Activated T-cell treated with anti-CD3 and anti-CD28 coated beads for 1 hour (primary cell): ENCODE data around the gene ANKK1.

Experiments
- DNase-seq: peaks from one replicate; pipeline ENCODE4 v3.0.0-alpha.2; 2020; ENCODE audit warnings: low read depth

Gene ANKK1

GRCh38 chr11:113377681-113378412, 9.7 kb upstream of the ANKK1 start:
- DNase-seq: no peak

GRCh38 chr11:113378692-113379091, 8.9 kb upstream of the ANKK1 start:
- DNase-seq: no peak

GRCh38 chr11:113382121-113382520, 5.5 kb upstream of the ANKK1 start:
- DNase-seq: no peak

- no peak for DNase-seq
Measured at GRCh38 chr11:113384551-113384950, 3.0 kb upstream of the ANKK1 start.

- DNase-seq: no peak
Measured at GRCh38 chr11:113385749-113386148, 1.8 kb upstream of the ANKK1 start.

- no peak for DNase-seq
Measured at GRCh38 chr11:113386866-113387265, 713 bp upstream of the ANKK1 start.

GRCh38 chr11:113389272-113389671, 1.7 kb downstream of the ANKK1 start:
- no peak for DNase-seq

GRCh38 chr11:113392236-113392921, 4.8 kb downstream of the ANKK1 start:
- no peak for DNase-seq

GRCh38 chr11:113393501-113393985, 6.0 kb downstream of the ANKK1 start:
- no peak for DNase-seq

GRCh38 chr11:113394919-113395318, 7.3 kb downstream of the ANKK1 start:
- no peak for DNase-seq

GRCh38 chr11:113395782-113396336, 8.3 kb downstream of the ANKK1 start:
- DNase-seq: no peak

- DNase-seq: no peak
Measured at GRCh38 chr11:113396690-113397089, 9.1 kb downstream of the ANKK1 start.

- DNase-seq: no peak
Measured at GRCh38 chr11:113397212-113397611, 9.6 kb downstream of the ANKK1 start.

GRCh38 chr11:113397821-113398220, 10.2 kb downstream of the ANKK1 start:
- DNase-seq: no peak

- no peak for DNase-seq
Measured at GRCh38 chr11:113398669-113399430, 11.3 kb downstream of the ANKK1 start.

- no peak for DNase-seq
Measured at GRCh38 chr11:113400631-113401230, 13.2 kb downstream of the ANKK1 start.

- no peak for DNase-seq
Measured at GRCh38 chr11:113401718-113402117, 14.1 kb downstream of the ANKK1 start.

- DNase-seq: no peak
Measured at GRCh38 chr11:113404859-113405430, 17.4 kb downstream of the ANKK1 start.

GRCh38 chr11:113405724-113406478, 18.3 kb downstream of the ANKK1 start:
- no peak for DNase-seq

GRCh38 chr11:113407163-113407562, 19.6 kb downstream of the ANKK1 start:
- no peak for DNase-seq

- DNase-seq: no peak
Measured at GRCh38 chr11:113408206-113408605, 20.6 kb downstream of the ANKK1 start.
